Measurements from ENCODE around the gene GJE1. TPM values are rescaled to one million over a fixed set of nuclear protein-coding genes. Genes with fewer than 3 reads are reported as not detected.
"Not testable (repeated sequence)": the region's sequence is repeated elsewhere in the genome, so short reads cannot be mapped to it uniquely, and the experiment has no call there.

Gene GJE1
- polyA plus RNA-seq, 3 donors = not detected

DNA sequence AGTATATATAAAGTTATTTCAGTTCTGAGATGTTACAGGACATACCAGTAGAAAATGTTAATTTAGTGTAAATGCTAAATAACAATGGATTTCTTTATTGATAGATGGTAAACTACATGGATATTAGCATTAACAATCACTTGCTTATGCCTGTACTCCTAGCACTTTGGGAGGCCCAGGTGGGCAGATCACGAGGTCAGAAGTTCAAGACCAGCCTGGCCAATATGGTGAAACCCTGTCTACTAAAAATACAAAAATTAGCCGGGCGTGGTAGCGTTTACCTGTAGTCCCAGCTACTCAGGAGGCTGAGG lies 24.0 kb downstream of the GJE1 start:
- H3K9me3 Mint-ChIP-seq; DNase-seq; H3K36me3 ChIP-seq (replicated peaks in 1 of 2; ENCODE audit: control insufficient read depth in 1 of 2, insufficient read depth in 2 of 2, low read length in 2 of 2); H3K9me3 ChIP-seq (replicated peaks in 1 of 2; ENCODE audit: control insufficient read depth in 1 of 2, insufficient read depth in 1 of 2, low read length in 2 of 2); H3K4me1 ChIP-seq (ENCODE audit: control insufficient read depth in 1 of 2, insufficient read depth in 2 of 2, low read length in 2 of 2); H3K4me3 Mint-ChIP-seq; H3K27ac Mint-ChIP-seq; H3K4me1 Mint-ChIP-seq; H3K27ac ChIP-seq (ENCODE audit: low read depth in 1 of 2, low read length in 2 of 2); H3K27me3 ChIP-seq (ENCODE audit: control insufficient read depth in 2 of 2, insufficient read depth in 2 of 2, low read length in 2 of 2); H3K4me2 ChIP-seq (replicated peaks; ENCODE audit: extremely low read depth, low read length, poor library complexity, severe bottlenecking); H3K4me3 ChIP-seq (replicated peaks in 1 of 3; ENCODE audit: low read depth in 2 of 3, low read length in 3 of 3); H3K27me3 Mint-ChIP-seq (ENCODE audit: low read depth in 3 of 3); H3K36me3 Mint-ChIP-seq; H2AFZ ChIP-seq (ENCODE audit: insufficient read depth, low read depth, low read length, poor library complexity, severe bottlenecking); H3K9ac ChIP-seq (ENCODE audit: insufficient read depth, low read length, poor library complexity, severe bottlenecking): not testable (repeated sequence)
- WGBS (ENCODE audit: insufficient coverage) = 100% methylated on average over 3 of the region's 4 CpGs
- H4K20me1 ChIP-seq (ENCODE audit: insufficient read depth, low read length) = peaks cover 93% of the 10 kb centered on the region
- TF ChIP-seq, protein P1, sequence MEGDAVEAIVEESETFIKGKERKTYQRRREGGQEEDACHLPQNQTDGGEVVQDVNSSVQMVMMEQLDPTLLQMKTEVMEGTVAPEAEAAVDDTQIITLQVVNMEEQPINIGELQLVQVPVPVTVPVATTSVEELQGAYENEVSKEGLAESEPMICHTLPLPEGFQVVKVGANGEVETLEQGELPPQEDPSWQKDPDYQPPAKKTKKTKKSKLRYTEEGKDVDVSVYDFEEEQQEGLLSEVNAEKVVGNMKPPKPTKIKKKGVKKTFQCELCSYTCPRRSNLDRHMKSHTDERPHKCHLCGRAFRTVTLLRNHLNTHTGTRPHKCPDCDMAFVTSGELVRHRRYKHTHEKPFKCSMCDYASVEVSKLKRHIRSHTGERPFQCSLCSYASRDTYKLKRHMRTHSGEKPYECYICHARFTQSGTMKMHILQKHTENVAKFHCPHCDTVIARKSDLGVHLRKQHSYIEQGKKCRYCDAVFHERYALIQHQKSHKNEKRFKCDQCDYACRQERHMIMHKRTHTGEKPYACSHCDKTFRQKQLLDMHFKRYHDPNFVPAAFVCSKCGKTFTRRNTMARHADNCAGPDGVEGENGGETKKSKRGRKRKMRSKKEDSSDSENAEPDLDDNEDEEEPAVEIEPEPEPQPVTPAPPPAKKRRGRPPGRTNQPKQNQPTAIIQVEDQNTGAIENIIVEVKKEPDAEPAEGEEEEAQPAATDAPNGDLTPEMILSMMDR (IDR thresholded peaks at IDR 0.05) = peak; percentile 54
- intact Hi-C loops (cut with micrococcal nuclease) = loop anchor here in 1 of 2 donors (5.0 kb wide), 1 partner anchor 231 kb away; no protein-coding TSS in a partner anchor
- peaks cover 96% of the 10 kb centered on the region for H3K79me2 ChIP-seq (ENCODE audit: insufficient read depth, low read length)

DNA sequence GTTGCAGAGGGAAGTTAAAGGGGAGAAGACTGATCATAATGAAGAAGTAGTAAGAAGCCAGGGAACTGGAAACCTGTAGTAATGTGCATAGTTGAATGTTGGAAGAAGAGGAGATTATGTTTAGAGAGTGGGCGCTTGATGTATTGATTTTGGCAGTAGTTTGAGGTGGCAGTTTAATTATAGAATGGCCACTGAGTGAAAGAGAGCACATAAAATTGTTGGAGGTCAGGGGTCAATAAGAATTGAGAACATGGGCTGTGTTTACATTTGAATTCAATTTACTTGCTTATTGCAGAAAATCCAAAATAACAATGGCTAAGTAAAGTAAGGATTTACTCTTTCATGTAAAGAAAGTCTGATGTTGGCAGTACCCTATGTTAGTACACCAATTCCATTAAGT lies 30.1 kb downstream of the GJE1 start:
- 100% methylated on average over 1 of the region's 1 CpG for WGBS (ENCODE audit: insufficient coverage)
- Mint-ChIP-seq H3K27ac (peak overlapping the region in 1 of 7 donors; percentile 2), H3K27me3 (ENCODE audit: low read depth in 3 of 3) (no peaks in the 10 kb centered on the region)

More for the DNA sequence above, 30.1 kb downstream of the GJE1 start:
- H3K9ac ChIP-seq (ENCODE audit: insufficient read depth, low read length, poor library complexity, severe bottlenecking) = no peak overlapping the region
- H3K36me3 ChIP-seq (replicated peaks in 1 of 2; ENCODE audit: control insufficient read depth in 1 of 2, insufficient read depth in 2 of 2, low read length in 2 of 2) = peaks cover 18 to 23% of the 10 kb centered on the region in 2 donors
- H3K4me3 ChIP-seq (replicated peaks in 1 of 3; ENCODE audit: low read depth in 2 of 3, low read length in 3 of 3) = no peak overlapping the region
- DNase-seq = no peak
- H3K4me1 Mint-ChIP-seq = peaks cover 2% of the 10 kb centered on the region
- no peak overlapping the region for H3K4me2 ChIP-seq (replicated peaks; ENCODE audit: extremely low read depth, low read length, poor library complexity, severe bottlenecking)
- TF ChIP-seq, protein P1 (IDR thresholded peaks at IDR 0.05) = no peak
- peaks cover 81% of the 10 kb centered on the region for H4K20me1 ChIP-seq (ENCODE audit: insufficient read depth, low read length)
- peaks cover 16 to 23% of the 10 kb centered on the region in 2 donors for H3K36me3 Mint-ChIP-seq
- H3K4me3 Mint-ChIP-seq = no peak overlapping the region
- no peak overlapping the region for H3K27ac ChIP-seq (ENCODE audit: low read depth in 1 of 2, low read length in 2 of 2)
- no peaks in the 10 kb centered on the region for H3K9me3 Mint-ChIP-seq
- no peaks in the 10 kb centered on the region for H3K9me3 ChIP-seq (replicated peaks in 1 of 2; ENCODE audit: control insufficient read depth in 1 of 2, insufficient read depth in 1 of 2, low read length in 2 of 2)
- intact Hi-C loops (cut with micrococcal nuclease) = no loop called here
- H2AFZ ChIP-seq (ENCODE audit: insufficient read depth, low read depth, low read length, poor library complexity, severe bottlenecking) = no peak overlapping the region
- H3K27me3 ChIP-seq (ENCODE audit: control insufficient read depth in 2 of 2, insufficient read depth in 2 of 2, low read length in 2 of 2) = no peaks in the 10 kb centered on the region
- H3K79me2 ChIP-seq (ENCODE audit: insufficient read depth, low read length) = peaks cover 83% of the 10 kb centered on the region
- no peaks in the 10 kb centered on the region for H3K4me1 ChIP-seq (ENCODE audit: control insufficient read depth in 1 of 2, insufficient read depth in 2 of 2, low read length in 2 of 2)
